ENCODE measurements around the gene DOCK4.

The DOCK4 gene

DNA sequence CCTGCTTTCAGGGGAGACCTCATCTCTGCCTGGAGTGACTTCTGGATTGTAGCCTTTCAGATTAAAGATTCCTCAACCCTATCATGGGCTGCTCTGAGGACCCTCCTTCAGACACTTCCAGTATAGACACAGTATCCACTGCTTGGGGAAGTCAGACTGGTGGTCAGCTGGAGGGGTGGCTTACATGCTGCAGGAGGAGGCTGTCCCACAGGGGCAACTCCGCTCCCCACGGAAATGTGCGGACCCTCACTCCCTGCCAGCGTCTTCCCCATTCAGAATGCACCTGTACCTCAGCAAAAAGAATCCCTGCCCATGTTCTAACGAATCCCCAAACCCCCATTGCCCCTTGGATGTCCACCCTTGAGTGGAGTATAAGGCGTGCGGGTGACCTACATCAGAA lies 95.5 kb downstream of the DOCK4 start:
- Histone ChIP-seq H4K12ac (ENCODE audit: low read depth, low read length) (no peak overlapping the region), H2BK120ac (ENCODE audit: insufficient read depth, low read length, poor library complexity) (no peak overlapping the region), H3K4ac (ENCODE audit: low read depth, low read length) (no peak overlapping the region), H3K27me3 (ENCODE audit: insufficient read depth, low read length) (no peaks in the 10 kb centered on the region), H3K9me3 (ENCODE audit: insufficient read depth, low read depth, low read length) (no peaks in the 10 kb centered on the region), H2BK12ac (ENCODE audit: low read length) (no peak overlapping the region), H3K9ac (ENCODE audit: low read length) (no peak overlapping the region), H4K91ac (ENCODE audit: low read depth, low read length) (no peak overlapping the region), H2BK5ac (ENCODE audit: low read depth, low read length, poor library complexity) (no peak overlapping the region), H2AFZ (ENCODE audit: insufficient read depth, low read length, poor library complexity) (no peak overlapping the region), H3K4me3 (ENCODE audit: low read depth, low read length) (no peak overlapping the region), H3K79me2 (ENCODE audit: control insufficient read depth, insufficient read depth, low read length, poor library complexity) (no peaks in the 10 kb centered on the region), H3K4me2 (ENCODE audit: low read length) (no peak overlapping the region), H3K23ac (ENCODE audit: low read length) (no peak overlapping the region), H3K4me1 (ENCODE audit: control insufficient read depth in 1 of 2, insufficient read depth in 2 of 2, low read length in 2 of 2) (no peaks in the 10 kb centered on the region), H2AK5ac (ENCODE audit: low read length) (no peak overlapping the region), H3K79me1 (ENCODE audit: low read length) (no peaks in the 10 kb centered on the region), H3K27ac (ENCODE audit: low read depth, low read length) (no peak overlapping the region), H4K8ac (ENCODE audit: low read depth, low read length) (no peak overlapping the region), H3K14ac (ENCODE audit: low read length) (no peak overlapping the region), H3K36me3 (ENCODE audit: control insufficient read depth in 1 of 2, insufficient read depth in 2 of 2, low read length in 2 of 2) (no peaks in the 10 kb centered on the region), H3K18ac (ENCODE audit: low read length) (no peak overlapping the region)
- no CpG with 5 or more reads among the region's 7 CpGs for WGBS (ENCODE audit: extremely low coverage, insufficient coverage, insufficient read length)
- DNase-seq = no peak

DNA sequence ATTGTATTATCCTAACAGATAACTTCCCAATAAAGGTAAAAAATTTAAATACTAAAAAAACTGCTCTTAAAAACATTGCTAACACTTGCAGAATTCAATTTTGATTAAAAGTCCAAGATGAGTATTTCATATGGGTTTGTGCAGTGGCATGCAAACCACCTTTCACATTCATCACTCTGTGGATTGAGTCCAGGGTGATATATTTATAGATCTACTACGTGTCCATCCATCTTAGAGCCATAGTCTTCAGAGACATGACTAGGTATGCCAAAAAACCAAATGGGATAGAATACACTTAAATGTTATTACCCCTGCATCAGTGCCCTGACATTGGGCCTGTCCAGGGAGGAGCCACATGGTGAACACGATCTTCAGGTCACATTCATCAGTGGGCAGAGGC lies 96.0 kb downstream of the DOCK4 start:
- Histone ChIP-seq H3K36me3 (ENCODE audit: control insufficient read depth in 1 of 2, insufficient read depth in 2 of 2, low read length in 2 of 2) (no peaks in the 10 kb centered on the region), H2AK5ac (ENCODE audit: low read length) (no peak overlapping the region), H3K79me2 (ENCODE audit: control insufficient read depth, insufficient read depth, low read length, poor library complexity) (no peaks in the 10 kb centered on the region), H3K9ac (ENCODE audit: low read length) (no peak overlapping the region), H3K18ac (ENCODE audit: low read length) (no peak overlapping the region), H2AFZ (ENCODE audit: insufficient read depth, low read length, poor library complexity) (no peak overlapping the region), H4K8ac (ENCODE audit: low read depth, low read length) (no peak overlapping the region), H3K79me1 (ENCODE audit: low read length) (no peaks in the 10 kb centered on the region), H3K23ac (ENCODE audit: low read length) (no peak overlapping the region), H2BK5ac (ENCODE audit: low read depth, low read length, poor library complexity) (no peak overlapping the region), H2BK12ac (ENCODE audit: low read length) (no peak overlapping the region), H3K4me2 (ENCODE audit: low read length) (no peak overlapping the region), H3K27ac (ENCODE audit: low read depth, low read length) (no peak overlapping the region), H3K4me1 (ENCODE audit: control insufficient read depth in 1 of 2, insufficient read depth in 2 of 2, low read length in 2 of 2) (no peaks in the 10 kb centered on the region), H2BK120ac (ENCODE audit: insufficient read depth, low read length, poor library complexity) (no peak overlapping the region), H3K9me3 (ENCODE audit: insufficient read depth, low read depth, low read length) (no peaks in the 10 kb centered on the region), H3K14ac (ENCODE audit: low read length) (no peak overlapping the region), H4K12ac (ENCODE audit: low read depth, low read length) (no peak overlapping the region), H3K4me3 (ENCODE audit: low read depth, low read length) (no peak overlapping the region), H3K4ac (ENCODE audit: low read depth, low read length) (no peak overlapping the region), H3K27me3 (ENCODE audit: insufficient read depth, low read length) (no peaks in the 10 kb centered on the region), H4K91ac (ENCODE audit: low read depth, low read length) (no peak overlapping the region)
- WGBS (ENCODE audit: extremely low coverage, insufficient coverage, insufficient read length) = no CpG with 5 or more reads among the region's 2 CpGs
- no peak for DNase-seq

DNA sequence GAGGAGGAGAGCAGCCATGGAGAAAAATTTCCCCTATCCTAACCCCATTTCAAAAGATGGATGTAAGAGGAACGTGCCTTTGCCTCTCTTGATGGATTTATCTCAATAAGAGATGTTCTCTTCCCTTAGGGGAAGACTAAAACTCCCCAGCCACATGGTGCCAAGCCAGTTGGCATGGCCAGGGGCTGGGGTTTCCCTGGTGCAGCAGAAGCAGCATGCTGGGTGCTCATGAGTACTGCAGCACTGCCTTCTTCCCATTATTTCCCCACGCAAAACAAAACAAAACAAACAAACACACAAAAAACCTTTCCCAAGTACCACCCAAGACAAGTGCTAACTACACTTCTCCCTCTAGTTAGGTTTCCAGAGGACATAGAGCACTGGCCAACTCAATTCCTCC lies 97.2 kb downstream of the DOCK4 start:
- Histone ChIP-seq H3K4me3 (ENCODE audit: low read depth, low read length) (no peak overlapping the region), H3K4me1 (ENCODE audit: control insufficient read depth in 1 of 2, insufficient read depth in 2 of 2, low read length in 2 of 2) (no peaks in the 10 kb centered on the region), H3K9ac (ENCODE audit: low read length) (no peak overlapping the region), H3K18ac (ENCODE audit: low read length) (no peak overlapping the region), H3K14ac (ENCODE audit: low read length) (no peak overlapping the region), H3K27ac (ENCODE audit: low read depth, low read length) (no peak overlapping the region), H3K9me3 (ENCODE audit: insufficient read depth, low read depth, low read length) (no peaks in the 10 kb centered on the region), H3K23ac (ENCODE audit: low read length) (no peak overlapping the region), H3K27me3 (ENCODE audit: insufficient read depth, low read length) (no peaks in the 10 kb centered on the region), H2AK5ac (ENCODE audit: low read length) (no peak overlapping the region), H2BK12ac (ENCODE audit: low read length) (no peak overlapping the region), H4K8ac (ENCODE audit: low read depth, low read length) (no peak overlapping the region), H3K4ac (ENCODE audit: low read depth, low read length) (no peak overlapping the region), H3K36me3 (ENCODE audit: control insufficient read depth in 1 of 2, insufficient read depth in 2 of 2, low read length in 2 of 2) (no peaks in the 10 kb centered on the region), H2BK5ac (ENCODE audit: low read depth, low read length, poor library complexity) (no peak overlapping the region), H3K79me2 (ENCODE audit: control insufficient read depth, insufficient read depth, low read length, poor library complexity) (no peaks in the 10 kb centered on the region), H2AFZ (ENCODE audit: insufficient read depth, low read length, poor library complexity) (no peak overlapping the region), H4K12ac (ENCODE audit: low read depth, low read length) (no peak overlapping the region), H3K79me1 (ENCODE audit: low read length) (no peaks in the 10 kb centered on the region), H4K91ac (ENCODE audit: low read depth, low read length) (no peak overlapping the region), H2BK120ac (ENCODE audit: insufficient read depth, low read length, poor library complexity) (no peak overlapping the region), H3K4me2 (ENCODE audit: low read length) (no peak overlapping the region)
- WGBS (ENCODE audit: extremely low coverage, insufficient coverage, insufficient read length) = 100% methylated on average over 1 of the region's 2 CpGs
- DNase-seq = no peak

DNA sequence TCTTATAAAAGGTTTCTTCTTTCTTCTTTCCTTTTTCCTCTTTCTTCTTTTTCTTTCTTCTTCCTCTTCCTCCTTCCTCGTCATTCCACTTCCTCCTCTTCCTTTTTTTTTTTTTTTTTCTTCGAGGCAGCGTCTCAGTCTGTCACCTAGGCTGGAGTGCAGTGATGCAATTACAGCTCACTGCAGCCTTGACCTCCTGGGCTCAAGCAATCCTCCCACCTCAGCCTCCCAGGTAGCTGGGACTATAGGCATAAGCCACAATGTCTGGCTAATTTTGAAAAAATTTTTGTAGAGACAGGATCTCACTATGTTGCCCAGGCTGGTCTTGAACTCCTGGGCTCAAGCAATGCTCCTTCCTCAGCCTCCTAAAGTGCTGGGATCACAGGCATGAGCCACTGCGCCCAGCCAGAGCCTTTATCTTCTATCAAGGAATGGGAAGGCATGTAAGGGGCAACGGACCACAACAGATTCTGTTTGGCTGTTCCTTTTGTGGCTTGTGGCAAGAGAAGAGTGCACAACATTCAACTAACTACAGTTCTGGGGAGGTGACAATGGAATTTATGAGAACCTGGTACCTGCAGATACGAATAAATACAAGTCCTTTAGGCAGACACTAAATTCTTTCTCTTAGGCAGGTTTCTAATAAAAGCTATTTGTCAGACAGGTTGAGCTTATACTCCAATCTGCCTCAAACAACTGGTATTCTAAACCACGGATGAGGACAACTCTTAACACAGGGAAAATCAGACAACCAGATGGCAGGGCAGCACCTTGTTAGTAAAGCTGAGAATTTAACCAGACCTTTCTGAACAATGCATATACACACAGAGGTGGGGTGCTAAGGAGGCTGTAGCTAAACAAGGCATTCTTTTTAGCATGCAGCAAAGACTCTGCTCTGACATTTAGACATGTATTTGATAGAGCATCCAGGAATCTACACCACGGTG lies 100.3 kb downstream of the DOCK4 start:
- Histone ChIP-seq H3K79me2 (ENCODE audit: control insufficient read depth, insufficient read depth, low read length, poor library complexity) (no peaks in the 10 kb centered on the region), H3K4me1 (ENCODE audit: control insufficient read depth in 1 of 2, insufficient read depth in 2 of 2, low read length in 2 of 2) (no peaks in the 10 kb centered on the region), H3K36me3 (ENCODE audit: control insufficient read depth in 1 of 2, insufficient read depth in 2 of 2, low read length in 2 of 2) (no peaks in the 10 kb centered on the region), H4K91ac (ENCODE audit: low read depth, low read length) (no peak overlapping the region), H3K4me3 (ENCODE audit: low read depth, low read length) (no peak overlapping the region), H3K9ac (ENCODE audit: low read length) (no peak overlapping the region), H3K4me2 (ENCODE audit: low read length) (no peak overlapping the region), H3K27ac (ENCODE audit: low read depth, low read length) (no peak overlapping the region), H3K18ac (ENCODE audit: low read length) (no peak overlapping the region), H4K8ac (ENCODE audit: low read depth, low read length) (peak overlapping the region; percentile 7), H2BK12ac (ENCODE audit: low read length) (no peak overlapping the region), H3K4ac (ENCODE audit: low read depth, low read length) (no peak overlapping the region), H3K79me1 (ENCODE audit: low read length) (no peaks in the 10 kb centered on the region), H2BK120ac (ENCODE audit: insufficient read depth, low read length, poor library complexity) (no peak overlapping the region), H3K23ac (ENCODE audit: low read length) (no peak overlapping the region), H3K14ac (ENCODE audit: low read length) (no peak overlapping the region), H4K12ac (ENCODE audit: low read depth, low read length) (no peak overlapping the region), H2AFZ (ENCODE audit: insufficient read depth, low read length, poor library complexity) (no peak overlapping the region), H3K9me3 (ENCODE audit: insufficient read depth, low read depth, low read length) (no peaks in the 10 kb centered on the region), H3K27me3 (ENCODE audit: insufficient read depth, low read length) (no peaks in the 10 kb centered on the region), H2AK5ac (ENCODE audit: low read length) (no peak overlapping the region), H2BK5ac (ENCODE audit: low read depth, low read length, poor library complexity) (no peak overlapping the region)
- no peak for DNase-seq
- WGBS (ENCODE audit: extremely low coverage, insufficient coverage, insufficient read length) = 100% methylated on average over 1 of the region's 8 CpGs

Measured in trophoblast cell (in vitro differentiated cells and primary cell).